Measurements from ENCODE around the gene CDK5RAP2. TPM values are rescaled to one million over a fixed set of nuclear protein-coding genes. Genes with fewer than 3 reads are reported as not detected.

The CDK5RAP2 gene
- total and polyA plus RNA-seq, 9 of the 15 experiments (the other 6 are each of a cell fraction or from before 2014, with no cell fraction given): 19.9 to 68.8 (median 42.2) TPM

DNA sequence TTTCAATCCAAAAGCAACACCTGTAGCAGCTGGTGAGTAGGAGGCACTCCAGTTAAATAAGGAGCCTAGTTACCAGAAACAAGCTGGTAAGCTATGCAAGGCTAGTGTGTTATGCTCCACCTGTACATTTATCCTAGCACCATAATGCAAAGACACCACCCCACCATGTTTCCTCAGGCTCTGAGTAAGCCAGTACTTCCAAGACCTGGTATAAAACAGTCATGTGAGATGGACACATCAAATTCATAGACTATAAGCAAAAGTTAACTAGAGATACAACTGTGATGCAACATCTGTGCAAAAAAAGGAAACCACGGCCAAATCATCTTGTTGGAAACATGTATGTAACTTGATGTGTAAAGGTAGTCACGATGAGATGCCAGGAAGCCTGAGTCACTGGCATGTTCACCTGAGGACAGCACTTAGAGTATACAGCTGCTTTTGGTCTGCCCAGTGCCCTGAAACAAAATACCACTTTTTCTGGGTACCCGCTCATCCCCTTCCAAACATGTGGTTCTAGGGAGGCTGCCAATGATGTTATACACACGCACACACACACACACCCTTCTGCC lies 66.1 kb downstream of the CDK5RAP2 start:
- H3K9me1 ChIP-seq (ENCODE audit: control insufficient read depth, insufficient read depth, low read length): no peaks in the 10 kb centered on the region
- ChIA-PET CTCF (ENCODE audit: low intra/inter-chr PET ratio) (no interaction called here), POLR2A (no interaction called here)
- H3K36me3 ChIP-seq (ENCODE audit: control insufficient read depth, insufficient read depth, low read length): peaks cover 69% of the 10 kb centered on the region
- no TSS peak for BruUV-seq (replicated peaks)
- no peak overlapping the region for H3K27ac ChIP-seq (ENCODE audit: extremely low read depth, low read depth, low read length)
- no peak for FAIRE-seq
- no peak overlapping the region for H2AFZ ChIP-seq (ENCODE audit: low read depth, low read length)
- no peak for ATAC-seq
- intact Hi-C loops (cut with micrococcal nuclease): no loop called here
- in situ Hi-C loops (cut with MboI): no loop called here
- DNase-seq (ENCODE audit: extremely low read depth in 1 of 4, low spot score in 3 of 4): no peak
- no peak overlapping the region for H3K4me2 ChIP-seq (ENCODE audit: insufficient read depth, low read length)
- H3K79me2 ChIP-seq (ENCODE audit: control insufficient read depth, insufficient read depth, low read length): no peaks in the 10 kb centered on the region
- no peaks in the 10 kb centered on the region for H3K4me1 ChIP-seq (replicated peaks in 1 of 2; ENCODE audit: control insufficient read depth in 2 of 2, insufficient read depth in 2 of 2, low read length in 2 of 2)
- H4K20me1 ChIP-seq (replicated peaks; ENCODE audit: control insufficient read depth, insufficient read depth, low read length): no peaks in the 10 kb centered on the region
- H3K4me3 ChIP-seq: no peak overlapping the region
- no peaks in the 10 kb centered on the region for H3K27me3 ChIP-seq (ENCODE audit: control insufficient read depth in 2 of 2, insufficient read depth in 2 of 2, low read length in 2 of 2)
- H3K9ac ChIP-seq (ENCODE audit: insufficient read depth in 1 of 2, low read depth in 2 of 2, low read length in 2 of 2): no peak overlapping the region
- WGBS (ENCODE audit: insufficient coverage, low coverage, missing lambda C conversion rate): 86% methylated on average over 4 of the region's 4 CpGs
- H3K9me3 ChIP-seq (replicated peaks; ENCODE audit: control insufficient read depth, insufficient read depth, low read depth, low read length): no peaks in the 10 kb centered on the region
- TF ChIP-seq, protein P1, sequence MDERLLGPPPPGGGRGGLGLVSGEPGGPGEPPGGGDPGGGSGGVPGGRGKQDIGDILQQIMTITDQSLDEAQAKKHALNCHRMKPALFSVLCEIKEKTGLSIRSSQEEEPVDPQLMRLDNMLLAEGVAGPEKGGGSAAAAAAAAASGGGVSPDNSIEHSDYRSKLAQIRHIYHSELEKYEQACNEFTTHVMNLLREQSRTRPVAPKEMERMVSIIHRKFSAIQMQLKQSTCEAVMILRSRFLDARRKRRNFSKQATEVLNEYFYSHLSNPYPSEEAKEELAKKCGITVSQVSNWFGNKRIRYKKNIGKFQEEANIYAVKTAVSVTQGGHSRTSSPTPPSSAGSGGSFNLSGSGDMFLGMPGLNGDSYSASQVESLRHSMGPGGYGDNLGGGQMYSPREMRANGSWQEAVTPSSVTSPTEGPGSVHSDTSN (CRISPR knock-in tag; IDR thresholded peaks at IDR 0.05; ENCODE audit: low read depth): no peak
- TF ChIP-seq, protein P1 (tag; conservative IDR thresholded peaks at IDR 0.05; ENCODE audit: low read depth): no peak
- TF ChIP-seq GATAD2B (IDR thresholded peaks at IDR 0.05; ENCODE audit: borderline replicate concordance) (no peak), MEF2D (tag; conservative IDR thresholded peaks at IDR 0.05; ENCODE audit: low read depth) (no peak), ETS2 (tag; IDR thresholded peaks at IDR 0.05; ENCODE audit: borderline replicate concordance, poor library complexity, severe bottlenecking) (no peak), FOXA3 (CRISPR knock-in tag; conservative IDR thresholded peaks at IDR 0.05 in 1 of 2, IDR thresholded peaks at IDR 0.05 in 1 of 2) (no peak), ZNF253 (CRISPR knock-in tag; conservative IDR thresholded peaks at IDR 0.05) (no peak), ZNF408 (CRISPR knock-in tag; IDR thresholded peaks at IDR 0.05; ENCODE audit: low read depth) (no peak), JUN (IDR thresholded peaks at IDR 0.05; ENCODE audit: borderline replicate concordance, low read depth, low read length) (no peak), JUN (CRISPR knock-in tag; IDR thresholded peaks at IDR 0.05; ENCODE audit: borderline replicate concordance) (no peak), RNF2 (IDR thresholded peaks at IDR 0.05) (no peak), NFIC (IDR thresholded peaks at IDR 0.05) (no peak)
- TF ChIP-seq, protein P2, sequence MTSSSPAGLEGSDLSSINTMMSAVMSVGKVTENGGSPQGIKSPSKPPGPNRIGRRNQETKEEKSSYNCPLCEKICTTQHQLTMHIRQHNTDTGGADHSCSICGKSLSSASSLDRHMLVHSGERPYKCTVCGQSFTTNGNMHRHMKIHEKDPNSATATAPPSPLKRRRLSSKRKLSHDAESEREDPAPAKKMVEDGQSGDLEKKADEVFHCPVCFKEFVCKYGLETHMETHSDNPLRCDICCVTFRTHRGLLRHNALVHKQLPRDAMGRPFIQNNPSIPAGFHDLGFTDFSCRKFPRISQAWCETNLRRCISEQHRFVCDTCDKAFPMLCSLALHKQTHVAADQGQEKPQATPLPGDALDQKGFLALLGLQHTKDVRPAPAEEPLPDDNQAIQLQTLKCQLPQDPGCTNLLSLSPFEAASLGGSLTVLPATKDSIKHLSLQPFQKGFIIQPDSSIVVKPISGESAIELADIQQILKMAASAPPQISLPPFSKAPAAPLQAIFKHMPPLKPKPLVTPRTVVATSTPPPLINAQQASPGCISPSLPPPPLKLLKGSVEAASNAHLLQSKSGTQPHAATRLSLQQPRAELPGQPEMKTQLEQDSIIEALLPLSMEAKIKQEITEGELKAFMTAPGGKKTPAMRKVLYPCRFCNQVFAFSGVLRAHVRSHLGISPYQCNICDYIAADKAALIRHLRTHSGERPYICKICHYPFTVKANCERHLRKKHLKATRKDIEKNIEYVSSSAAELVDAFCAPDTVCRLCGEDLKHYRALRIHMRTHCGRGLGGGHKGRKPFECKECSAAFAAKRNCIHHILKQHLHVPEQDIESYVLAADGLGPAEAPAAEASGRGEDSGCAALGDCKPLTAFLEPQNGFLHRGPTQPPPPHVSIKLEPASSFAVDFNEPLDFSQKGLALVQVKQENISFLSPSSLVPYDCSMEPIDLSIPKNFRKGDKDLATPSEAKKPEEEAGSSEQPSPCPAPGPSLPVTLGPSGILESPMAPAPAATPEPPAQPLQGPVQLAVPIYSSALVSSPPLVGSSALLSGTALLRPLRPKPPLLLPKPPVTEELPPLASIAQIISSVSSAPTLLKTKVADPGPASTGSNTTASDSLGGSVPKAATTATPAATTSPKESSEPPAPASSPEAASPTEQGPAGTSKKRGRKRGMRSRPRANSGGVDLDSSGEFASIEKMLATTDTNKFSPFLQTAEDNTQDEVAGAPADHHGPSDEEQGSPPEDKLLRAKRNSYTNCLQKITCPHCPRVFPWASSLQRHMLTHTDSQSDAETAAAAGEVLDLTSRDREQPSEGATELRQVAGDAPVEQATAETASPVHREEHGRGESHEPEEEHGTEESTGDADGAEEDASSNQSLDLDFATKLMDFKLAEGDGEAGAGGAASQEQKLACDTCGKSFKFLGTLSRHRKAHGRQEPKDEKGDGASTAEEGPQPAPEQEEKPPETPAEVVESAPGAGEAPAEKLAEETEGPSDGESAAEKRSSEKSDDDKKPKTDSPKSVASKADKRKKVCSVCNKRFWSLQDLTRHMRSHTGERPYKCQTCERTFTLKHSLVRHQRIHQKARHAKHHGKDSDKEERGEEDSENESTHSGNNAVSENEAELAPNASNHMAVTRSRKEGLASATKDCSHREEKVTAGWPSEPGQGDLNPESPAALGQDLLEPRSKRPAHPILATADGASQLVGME (CRISPR knock-in tag; IDR thresholded peaks at IDR 0.05): no peak
- TF ChIP-seq, protein P3, sequence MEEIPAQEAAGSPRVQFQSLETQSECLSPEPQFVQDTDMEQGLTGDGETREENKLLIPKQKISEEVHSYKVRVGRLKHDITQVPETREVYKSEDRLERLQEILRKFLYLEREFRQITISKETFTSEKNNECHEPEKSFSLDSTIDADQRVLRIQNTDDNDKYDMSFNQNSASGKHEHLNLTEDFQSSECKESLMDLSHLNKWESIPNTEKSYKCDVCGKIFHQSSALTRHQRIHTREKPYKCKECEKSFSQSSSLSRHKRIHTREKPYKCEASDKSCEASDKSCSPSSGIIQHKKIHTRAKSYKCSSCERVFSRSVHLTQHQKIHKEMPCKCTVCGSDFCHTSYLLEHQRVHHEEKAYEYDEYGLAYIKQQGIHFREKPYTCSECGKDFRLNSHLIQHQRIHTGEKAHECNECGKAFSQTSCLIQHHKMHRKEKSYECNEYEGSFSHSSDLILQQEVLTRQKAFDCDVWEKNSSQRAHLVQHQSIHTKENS (CRISPR knock-in tag; IDR thresholded peaks at IDR 0.05): no peak

Measured in K562 (cell line).